NCI-H774 (cell line): ENCODE measurements around the gene MMP11.

ENCODE experiments used
- DNase-seq: peaks from one replicate; lab custom pipeline; 2025; lab: John Stamatoyannopoulos, UW

The MMP11 gene

GRCh38 chr22:23803001-23803819 is 30.6 kb downstream of the MMP11 start:
- no peak for DNase-seq

- no peak for DNase-seq
These were observed 32.2 kb downstream of the MMP11 start for GRCh38 chr22:23804781-23805291.

GRCh38 chr22:23806837-23807236 is 34.2 kb downstream of the MMP11 start:
- DNase-seq = no peak

- DNase-seq = no peak
These were observed 39.7 kb downstream of the MMP11 start for GRCh38 chr22:23812378-23812777.

- no peak for DNase-seq
These were observed 43.0 kb downstream of the MMP11 start for GRCh38 chr22:23815541-23816155.

- DNase-seq = no peak
These were observed 43.7 kb downstream of the MMP11 start for GRCh38 chr22:23816156-23816976.

- no peak for DNase-seq
These were observed 44.5 kb downstream of the MMP11 start for GRCh38 chr22:23817146-23817545.

GRCh38 chr22:23818541-23818940 is 45.9 kb downstream of the MMP11 start:
- no peak for DNase-seq

GRCh38 chr22:23820748-23821211 is 48.1 kb downstream of the MMP11 start:
- DNase-seq = no peak

GRCh38 chr22:23822101-23822671 is 49.5 kb downstream of the MMP11 start:
- no peak for DNase-seq

GRCh38 chr22:23823331-23823791 is 50.7 kb downstream of the MMP11 start:
- no peak for DNase-seq

GRCh38 chr22:23824476-23825245 is 52.0 kb downstream of the MMP11 start:
- no peak for DNase-seq

- no peak for DNase-seq
These were observed 52.7 kb downstream of the MMP11 start for GRCh38 chr22:23825246-23825905.

- no peak for DNase-seq
These were observed 54.1 kb downstream of the MMP11 start for GRCh38 chr22:23826510-23827350.

- no peak for DNase-seq
These were observed 54.8 kb downstream of the MMP11 start for GRCh38 chr22:23827351-23827995.

GRCh38 chr22:23828800-23829680 is 56.4 kb downstream of the MMP11 start:
- no peak for DNase-seq

- no peak for DNase-seq
These were observed 57.3 kb downstream of the MMP11 start for GRCh38 chr22:23829845-23830372.

GRCh38 chr22:23831261-23831660 is 58.6 kb downstream of the MMP11 start:
- no peak for DNase-seq
